Caco-2 (cell line): ENCODE data around the gene TAX1BP1. TPM values are rescaled to one million over a fixed set of nuclear protein-coding genes. Genes with fewer than 3 reads are reported as not detected.

ENCODE experiments used
- BruUV-seq: library from RNA; stranded (reverse); fragments of 400-500 nt; replicated peaks from 2 replicates; lab custom pipeline; 2021; lab: Mats Ljungman, UMichigan
- CTCF ChIA-PET: fragments of 300-600 bp; sonication (Branson Sonifier 250); formaldehyde crosslinking; loops from one replicate; lab custom pipeline; 2022; ENCODE audit warnings: antibody characterized with exemption; lab: Charles Lee
- POLR2A ChIA-PET: fragments of 300-600 bp; sonication (Branson Sonifier 250); formaldehyde crosslinking; loops from one replicate; lab custom pipeline; 2022; ENCODE audit warnings: antibody characterized with exemption; lab: Charles Lee
- DNase-seq, 2 experiments: peaks; one replicate each; pipeline versions ENCODE4 v3.0.0 to v3.0.0-alpha.2; 2020 to 2022
- H3K27me3 ChIP-seq: replicated peaks from 2 replicates; pipeline ENCODE4 v1.6.0; 2011; ENCODE audit warnings: low read length; ENCODE audit not compliant: control insufficient read depth, insufficient read depth
- H3K36me3 ChIP-seq: 2 replicates; pipeline ENCODE4 v1.5.1; 2011; ENCODE audit warnings: low read length; ENCODE audit not compliant: control insufficient read depth, insufficient read depth
- H3K4me1 ChIP-seq: fragments of 250-450 bp; sonication (Bioruptor Pico); 2 replicates; pipeline ENCODE4 v1.5.1; 2020; ENCODE audit warnings: mild to moderate bottlenecking
- H3K4me3 ChIP-seq: 2 replicates; pipeline ENCODE4 v1.5.1; 2011; ENCODE audit warnings: low read depth, mild to moderate bottlenecking, control low read depth, low read length
- H3K9me3 ChIP-seq: fragments of 250-450 bp; sonication (Bioruptor Pico); 2 replicates; pipeline ENCODE4 v1.5.1; 2020; ENCODE audit warnings: mild to moderate bottlenecking, moderate library complexity
- H3K27ac Mint-ChIP-seq: one replicate; pipeline ENCODE4 v1.8.0; 2022; ENCODE audit warnings: mixed read lengths; ENCODE audit not compliant: unreplicated experiment
- H3K27me3 Mint-ChIP-seq: one replicate; pipeline ENCODE4 v1.8.0; 2022; ENCODE audit warnings: mixed read lengths; ENCODE audit not compliant: insufficient read depth, unreplicated experiment
- H3K36me3 Mint-ChIP-seq: one replicate; pipeline ENCODE4 v1.8.0; 2022; ENCODE audit warnings: mild to moderate bottlenecking, mixed read lengths; ENCODE audit not compliant: insufficient read depth, unreplicated experiment
- H3K4me1 Mint-ChIP-seq: one replicate; pipeline ENCODE4 v1.8.0; 2022; ENCODE audit warnings: low read depth, mixed read lengths; ENCODE audit not compliant: unreplicated experiment
- H3K4me3 Mint-ChIP-seq: one replicate; pipeline ENCODE4 v1.8.0; 2022; ENCODE audit warnings: mild to moderate bottlenecking, moderate library complexity, mixed read lengths; ENCODE audit not compliant: unreplicated experiment
- H3K9me3 Mint-ChIP-seq: one replicate; pipeline ENCODE4 v1.8.0; 2022; ENCODE audit warnings: mixed read lengths; ENCODE audit not compliant: unreplicated experiment
- CTCF ChIP-seq, 2 experiments: fragments of 200-600 bp in 1 of 2; IDR thresholded peaks; 1 replicate in 1 of 2; 2 replicates in 1 of 2; pipeline versions ENCODE4 v1.5.1 to v1.8.0; 2011 to 2022; ENCODE audit warnings: antibody characterized with exemption in 1 of 2, control low read depth in 1 of 2, inconsistent platforms in 1 of 2, low read depth in 1 of 2, low read length in 1 of 2, mild to moderate bottlenecking in 1 of 2, moderate library complexity in 1 of 2; ENCODE audit not compliant: insufficient read depth in 1 of 2, severe bottlenecking in 1 of 2, unreplicated experiment in 1 of 2
- intact Hi-C: fragments of 100-400 bp; cut with micrococcal nuclease; formaldehyde crosslinking; loops from one replicate; pipeline ENCODE4 v1.10.0; 2022; ENCODE audit not compliant: unreplicated experiment
- total RNA-seq: library from RNA; stranded (reverse); gene quantifications from 2 replicates; pipeline ENCODE4 v1.2.3, GENCODE V29; 2022

The TAX1BP1 gene
- total RNA-seq, 1 experiment from 2014 or later: 96.8 TPM

GRCh38 chr7:27735165-27735564 lies 4.8 kb upstream of the TAX1BP1 start:
- H3K36me3 Mint-ChIP-seq: peaks cover 13% of the 10 kb centered on the region
- H3K4me3 Mint-ChIP-seq: no peak overlapping the region
- no peaks in the 10 kb centered on the region for H3K36me3 ChIP-seq
- intact Hi-C loops: no loop called here
- no peak overlapping the region for H3K27ac Mint-ChIP-seq
- POLR2A ChIA-PET: no interaction called here
- no TSS peak for BruUV-seq
- no peaks in the 10 kb centered on the region for H3K27me3 ChIP-seq
- peaks cover 37% of the 10 kb centered on the region for H3K4me1 Mint-ChIP-seq
- H3K4me1 ChIP-seq: peaks cover 44% of the 10 kb centered on the region
- no peak for DNase-seq
- no peaks in the 10 kb centered on the region for H3K9me3 ChIP-seq
- H3K4me3 ChIP-seq: no peak overlapping the region
- H3K27me3 Mint-ChIP-seq: no peaks in the 10 kb centered on the region
- no peak for TF ChIP-seq CTCF (IDR thresholded peaks at IDR 0.05; ENCODE audit: insufficient read depth in 1 of 2, low read depth in 1 of 2, low read length in 1 of 2, severe bottlenecking in 1 of 2, unreplicated experiment in 1 of 2)
- H3K9me3 Mint-ChIP-seq: no peaks in the 10 kb centered on the region
- CTCF ChIA-PET: interaction anchor here (0.6 to 0.8 kb wide), 2 partner anchors 40 to 90 kb away, joined by 3 to 4 read pairs; no protein-coding TSS in a partner anchor

- Mint-ChIP-seq H3K9me3 (no peaks in the 10 kb centered on the region), H3K27me3 (no peaks in the 10 kb centered on the region), H3K36me3 (peaks cover 19% of the 10 kb centered on the region), H3K27ac (peak overlapping the region; percentile 29), H3K4me3 (no peak overlapping the region), H3K4me1 (peaks cover 32% of the 10 kb centered on the region)
- TF ChIP-seq CTCF (IDR thresholded peaks at IDR 0.05; ENCODE audit: insufficient read depth in 1 of 2, low read depth in 1 of 2, low read length in 1 of 2, severe bottlenecking in 1 of 2, unreplicated experiment in 1 of 2): no peak
- H3K9me3 ChIP-seq: no peaks in the 10 kb centered on the region
- no TSS peak for BruUV-seq
- H3K27me3 ChIP-seq: no peaks in the 10 kb centered on the region
- POLR2A ChIA-PET: no interaction called here
- CTCF ChIA-PET: no interaction called here
- no peaks in the 10 kb centered on the region for H3K36me3 ChIP-seq
- no peak for DNase-seq
- intact Hi-C loops: no loop called here
- peaks cover 44% of the 10 kb centered on the region for H3K4me1 ChIP-seq
- no peak overlapping the region for H3K4me3 ChIP-seq
Measured at GRCh38 chr7:27735831-27736230, 4.1 kb upstream of the TAX1BP1 start.

- Histone ChIP-seq H3K9me3 (no peaks in the 10 kb centered on the region), H3K36me3 (no peaks in the 10 kb centered on the region), H3K27me3 (no peaks in the 10 kb centered on the region), H3K4me3 (no peak overlapping the region), H3K4me1 (peaks cover 44% of the 10 kb centered on the region)
- no TSS peak for BruUV-seq
- Mint-ChIP-seq H3K27me3 (no peaks in the 10 kb centered on the region), H3K27ac (no peak overlapping the region), H3K36me3 (peaks cover 28% of the 10 kb centered on the region), H3K4me1 (peaks cover 29% of the 10 kb centered on the region), H3K9me3 (no peaks in the 10 kb centered on the region), H3K4me3 (peak overlapping the region; percentile 2)
- ChIA-PET POLR2A (no interaction called here), CTCF (no interaction called here)
- no peak for TF ChIP-seq CTCF (IDR thresholded peaks at IDR 0.05; ENCODE audit: insufficient read depth in 1 of 2, low read depth in 1 of 2, low read length in 1 of 2, severe bottlenecking in 1 of 2, unreplicated experiment in 1 of 2)
- intact Hi-C loops: no loop called here
- no peak for DNase-seq
Measured at GRCh38 chr7:27737178-27737577, 2.8 kb upstream of the TAX1BP1 start.
